Stimulated activated CD8-positive, alpha-beta memory T cell treated with anti-CD3 and anti-CD28 coated beads, Interleukin-7, amount 100 ng/mL, for 48 hours (primary cell): ENCODE data around the gene TMSB15C.

Source experiments
- DNase-seq, 2 donors: peaks; one replicate each; pipeline ENCODE4 v3.0.0-alpha.2; 2020; ENCODE audit warnings: low read depth in 1 of 2; ENCODE audit errors: extremely low read depth in 1 of 2

The TMSB15C gene

GRCh38 chrX:104047171-104047570, 28.9 kb downstream of the TMSB15C start:
- no peak for DNase-seq

GRCh38 chrX:104045642-104046041, 30.4 kb downstream of the TMSB15C start:
- no peak for DNase-seq

GRCh38 chrX:104041003-104041402, 35.0 kb downstream of the TMSB15C start:
- DNase-seq, result no peak

- no peak for DNase-seq
Observed at GRCh38 chrX:104039689-104040505, 36.1 kb downstream of the TMSB15C start, which contains the start of gene H2BW2. TSS of gene H2BW2 (plus strand) at chrX:104039956. CDS start at chrX:104039995, 39 bp downstream.
